ENCODE results near the gene PSMD10. TPM values are rescaled to one million over a fixed set of nuclear protein-coding genes. Genes with fewer than 3 reads are reported as not detected.

PSMD10 gene
- total RNA-seq, 1 donor from 2014 or later = 45.1 TPM

DNA sequence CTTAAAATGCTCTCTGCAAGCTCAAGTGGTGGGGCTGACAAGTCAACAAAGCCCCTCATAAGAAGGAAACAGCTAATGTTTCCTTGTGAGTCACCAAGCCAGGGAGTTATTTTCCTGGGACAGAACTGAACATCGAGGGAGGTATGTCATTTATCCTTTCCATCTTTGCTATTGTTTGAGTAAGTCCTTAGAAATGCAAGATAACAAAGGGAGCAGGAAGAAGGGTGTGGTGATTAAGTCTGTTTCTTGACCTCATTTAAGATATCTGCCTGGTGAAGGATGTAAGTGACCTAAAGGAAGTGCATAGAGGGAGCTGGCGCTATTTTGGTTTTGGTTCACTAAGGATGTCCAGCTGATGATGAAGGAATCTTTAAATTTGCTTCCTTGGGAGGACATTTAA is 40.1 kb upstream of the PSMD10 start:
- Histone ChIP-seq H3K36me3 (ENCODE audit: control insufficient read depth, insufficient read depth, low read length) (no peaks in the 10 kb centered on the region), H3K27me3 (ENCODE audit: control insufficient read depth, insufficient read depth, low read length) (no peaks in the 10 kb centered on the region), H3K4me3 (ENCODE audit: low read depth, low read length) (no peak overlapping the region)
- TF ChIP-seq, protein P1, sequence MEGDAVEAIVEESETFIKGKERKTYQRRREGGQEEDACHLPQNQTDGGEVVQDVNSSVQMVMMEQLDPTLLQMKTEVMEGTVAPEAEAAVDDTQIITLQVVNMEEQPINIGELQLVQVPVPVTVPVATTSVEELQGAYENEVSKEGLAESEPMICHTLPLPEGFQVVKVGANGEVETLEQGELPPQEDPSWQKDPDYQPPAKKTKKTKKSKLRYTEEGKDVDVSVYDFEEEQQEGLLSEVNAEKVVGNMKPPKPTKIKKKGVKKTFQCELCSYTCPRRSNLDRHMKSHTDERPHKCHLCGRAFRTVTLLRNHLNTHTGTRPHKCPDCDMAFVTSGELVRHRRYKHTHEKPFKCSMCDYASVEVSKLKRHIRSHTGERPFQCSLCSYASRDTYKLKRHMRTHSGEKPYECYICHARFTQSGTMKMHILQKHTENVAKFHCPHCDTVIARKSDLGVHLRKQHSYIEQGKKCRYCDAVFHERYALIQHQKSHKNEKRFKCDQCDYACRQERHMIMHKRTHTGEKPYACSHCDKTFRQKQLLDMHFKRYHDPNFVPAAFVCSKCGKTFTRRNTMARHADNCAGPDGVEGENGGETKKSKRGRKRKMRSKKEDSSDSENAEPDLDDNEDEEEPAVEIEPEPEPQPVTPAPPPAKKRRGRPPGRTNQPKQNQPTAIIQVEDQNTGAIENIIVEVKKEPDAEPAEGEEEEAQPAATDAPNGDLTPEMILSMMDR (IDR thresholded peaks at IDR 0.05; ENCODE audit: insufficient read depth, low read length, poor library complexity, severe bottlenecking) = no peak
- DNase-seq (ENCODE audit: low read depth) = no peak

DNA sequence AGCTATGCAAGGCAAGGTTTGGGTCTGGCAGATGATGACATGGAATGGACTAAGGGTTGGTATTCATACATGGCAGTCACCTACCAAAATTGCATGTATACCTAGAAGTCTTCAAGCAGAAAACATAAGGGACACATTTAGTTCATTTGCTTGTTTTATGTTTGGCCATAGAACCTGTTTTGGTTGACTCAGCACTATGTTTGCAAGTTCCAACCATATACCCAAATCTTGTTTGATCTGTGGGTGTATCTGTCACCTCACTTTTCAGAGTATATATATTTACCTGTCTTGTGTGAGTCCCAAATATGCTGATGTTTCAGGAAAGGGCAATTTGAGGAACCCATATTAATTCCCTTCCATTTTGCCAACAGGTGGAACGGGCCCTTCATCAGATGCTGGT is 39.5 kb upstream of the PSMD10 start:
- H3K27me3 ChIP-seq (ENCODE audit: control insufficient read depth, insufficient read depth, low read length) = no peaks in the 10 kb centered on the region
- DNase-seq (ENCODE audit: low read depth) = no peak
- TF ChIP-seq, protein P1 (IDR thresholded peaks at IDR 0.05; ENCODE audit: insufficient read depth, low read length, poor library complexity, severe bottlenecking) = no peak
- H3K36me3 ChIP-seq (ENCODE audit: control insufficient read depth, insufficient read depth, low read length) = no peaks in the 10 kb centered on the region
- no peak overlapping the region for H3K4me3 ChIP-seq (ENCODE audit: low read depth, low read length)

DNA sequence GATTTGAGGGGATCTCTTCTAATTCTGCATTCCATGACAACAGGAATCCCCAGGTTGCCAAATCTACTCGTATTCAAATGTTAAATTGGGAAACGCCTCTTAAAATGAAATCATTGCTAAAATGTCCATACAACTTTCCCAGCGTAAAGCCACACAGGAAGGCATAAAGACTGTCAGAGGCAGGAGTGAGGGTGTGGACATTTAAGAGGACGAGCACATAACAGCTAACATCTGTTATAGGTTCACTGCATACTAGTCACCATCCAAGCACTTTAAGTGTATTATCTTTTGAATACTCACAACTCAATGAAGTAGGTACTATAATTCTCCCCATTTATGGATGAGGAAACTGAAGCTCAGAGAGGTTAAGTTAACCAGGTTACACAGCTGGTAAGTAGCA is 35.8 kb upstream of the PSMD10 start:
- TF ChIP-seq, protein P1 (IDR thresholded peaks at IDR 0.05; ENCODE audit: insufficient read depth, low read length, poor library complexity, severe bottlenecking) = no peak
- Histone ChIP-seq H3K36me3 (ENCODE audit: control insufficient read depth, insufficient read depth, low read length) (no peaks in the 10 kb centered on the region), H3K27me3 (ENCODE audit: control insufficient read depth, insufficient read depth, low read length) (no peaks in the 10 kb centered on the region), H3K4me3 (ENCODE audit: low read depth, low read length) (no peak overlapping the region)
- DNase-seq (ENCODE audit: low read depth) = no peak

DNA sequence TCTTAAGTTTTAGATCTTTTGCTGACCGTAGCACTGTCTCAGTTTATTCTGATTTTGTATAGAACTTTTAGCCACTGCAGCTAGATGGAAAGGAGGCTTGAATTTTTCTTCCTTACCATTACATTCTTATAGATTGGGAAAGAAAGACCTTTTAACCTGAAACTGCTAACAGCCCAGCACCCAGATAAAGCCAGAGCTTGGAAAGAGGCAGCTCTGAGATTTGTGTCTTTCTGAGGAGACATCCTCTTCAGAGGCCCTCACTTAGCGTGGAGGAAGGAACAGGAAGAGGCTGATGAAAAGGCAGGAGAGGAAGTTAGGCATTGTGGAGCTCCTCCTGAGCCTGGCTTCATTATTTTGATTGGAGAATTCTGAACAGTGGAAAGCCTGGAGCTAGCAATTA is 35.3 kb upstream of the PSMD10 start:
- TF ChIP-seq, protein P1 (IDR thresholded peaks at IDR 0.05; ENCODE audit: insufficient read depth, low read length, poor library complexity, severe bottlenecking) = no peak
- no peak for DNase-seq (ENCODE audit: low read depth)

DNA sequence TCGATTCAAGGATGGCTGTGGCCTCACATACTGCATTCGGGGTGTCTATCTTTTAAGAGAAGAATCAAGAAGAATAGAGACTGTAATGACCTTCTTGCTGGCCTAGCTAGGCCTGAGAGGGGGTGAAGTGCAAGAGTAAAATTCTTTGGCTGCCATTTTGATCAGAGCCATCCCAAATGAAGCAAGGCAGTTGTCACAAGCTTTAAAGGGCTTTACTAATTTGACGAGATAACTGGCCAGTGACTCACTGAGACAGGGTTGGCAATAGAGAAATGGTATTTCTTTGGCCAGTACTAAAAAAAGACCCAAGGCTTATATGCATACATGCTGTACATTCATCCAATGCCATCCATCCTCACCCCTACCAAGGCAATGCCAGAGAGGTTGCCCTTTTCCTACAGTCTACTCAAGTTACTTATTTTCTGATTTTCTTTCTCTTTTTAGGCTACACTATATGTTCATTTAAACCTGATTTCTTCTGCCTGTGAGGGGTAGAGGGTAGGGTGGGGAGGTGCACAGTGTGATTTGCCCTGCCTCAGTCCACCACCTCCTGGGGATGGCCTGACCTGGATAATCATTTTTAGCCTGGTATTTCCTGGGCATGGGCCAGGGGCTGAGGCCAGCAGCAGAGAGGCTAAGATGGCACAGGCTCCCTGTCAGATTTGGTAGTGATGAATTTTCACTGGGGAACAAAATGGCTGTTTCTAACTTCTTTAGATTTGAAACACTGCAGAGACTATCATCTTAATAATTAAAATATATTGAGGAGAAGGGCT is 32.4 kb upstream of the PSMD10 start:
- no peaks in the 10 kb centered on the region for H3K27me3 ChIP-seq (ENCODE audit: control insufficient read depth, insufficient read depth, low read length)
- TF ChIP-seq, protein P1 (IDR thresholded peaks at IDR 0.05; ENCODE audit: insufficient read depth, low read length, poor library complexity, severe bottlenecking) = no peak
- no peak overlapping the region for H3K4me3 ChIP-seq (ENCODE audit: low read depth, low read length)
- no peaks in the 10 kb centered on the region for H3K36me3 ChIP-seq (ENCODE audit: control insufficient read depth, insufficient read depth, low read length)
- DNase-seq (ENCODE audit: low read depth) = no peak

More for the DNA sequence above, 35.3 kb upstream of the PSMD10 start:
- Histone ChIP-seq H3K4me3 (ENCODE audit: low read depth, low read length) (no peak overlapping the region), H3K36me3 (ENCODE audit: control insufficient read depth, insufficient read depth, low read length) (no peaks in the 10 kb centered on the region), H3K27me3 (ENCODE audit: control insufficient read depth, insufficient read depth, low read length) (no peaks in the 10 kb centered on the region)

DNA sequence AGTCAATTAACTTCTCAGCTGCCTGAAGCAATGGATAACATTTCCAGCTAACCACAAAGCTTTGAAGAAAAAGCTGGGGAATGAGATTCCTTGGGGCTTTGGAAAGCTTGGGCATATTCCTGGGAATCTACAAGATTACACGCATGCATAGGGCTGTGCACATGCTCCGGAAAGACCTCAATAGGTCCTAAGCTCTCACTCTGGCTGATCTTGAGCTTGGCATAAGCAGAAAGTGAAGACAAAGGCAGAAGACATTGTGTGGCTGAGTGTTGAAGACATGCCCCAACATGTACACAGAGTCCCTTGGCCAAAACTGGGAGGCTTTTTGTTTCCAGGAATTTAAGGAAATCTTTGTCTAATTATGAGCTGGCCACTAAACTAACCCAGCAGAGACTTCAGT is 31.4 kb upstream of the PSMD10 start:
- Histone ChIP-seq H3K36me3 (ENCODE audit: control insufficient read depth, insufficient read depth, low read length) (no peaks in the 10 kb centered on the region), H3K4me3 (ENCODE audit: low read depth, low read length) (no peak overlapping the region), H3K27me3 (ENCODE audit: control insufficient read depth, insufficient read depth, low read length) (no peaks in the 10 kb centered on the region)
- no peak for DNase-seq (ENCODE audit: low read depth)
- TF ChIP-seq, protein P1 (IDR thresholded peaks at IDR 0.05; ENCODE audit: insufficient read depth, low read length, poor library complexity, severe bottlenecking) = no peak
